ENCODE measurements around the gene NKD2.
"Not testable (repeated sequence)": the region's sequence is repeated elsewhere in the genome, so short reads cannot be mapped to it uniquely, and the experiment has no call there.

Gene NKD2

GRCh38 chr5:995318-995717 lies 13.3 kb upstream of the NKD2 start:
- no peak overlapping the region for H3K4me3 ChIP-seq (ENCODE audit: low read depth, low read length)
- no peaks in the 10 kb centered on the region for H3K4me1 ChIP-seq (ENCODE audit: control insufficient read depth, insufficient read depth, low read length)
- H3K36me3 ChIP-seq (ENCODE audit: control insufficient read depth, insufficient read depth, low read length), result no peaks in the 10 kb centered on the region
- no peak overlapping the region for H3K9ac ChIP-seq (ENCODE audit: low read depth, low read length)
- no peaks in the 10 kb centered on the region for H3K9me3 ChIP-seq (ENCODE audit: control insufficient read depth, insufficient read depth, low read length)
- no peaks in the 10 kb centered on the region for H3K27me3 ChIP-seq (ENCODE audit: control insufficient read depth, insufficient read depth, low read length)

GRCh38 chr5:997001-997474 lies 11.6 kb upstream of the NKD2 start:
- H3K9ac ChIP-seq (ENCODE audit: low read depth, low read length), result no peak overlapping the region
- no peaks in the 10 kb centered on the region for H3K4me1 ChIP-seq (ENCODE audit: control insufficient read depth, insufficient read depth, low read length)
- H3K4me3 ChIP-seq (ENCODE audit: low read depth, low read length), result no peak overlapping the region

GRCh38 chr5:997711-998110 lies 10.9 kb upstream of the NKD2 start:
- Histone ChIP-seq H3K4me3 (ENCODE audit: low read depth, low read length) (no peak overlapping the region), H3K27me3 (ENCODE audit: control insufficient read depth, insufficient read depth, low read length) (no peaks in the 10 kb centered on the region), H3K9ac (ENCODE audit: low read depth, low read length) (no peak overlapping the region), H3K36me3 (ENCODE audit: control insufficient read depth, insufficient read depth, low read length) (no peaks in the 10 kb centered on the region), H3K4me1 (ENCODE audit: control insufficient read depth, insufficient read depth, low read length) (no peaks in the 10 kb centered on the region), H3K9me3 (ENCODE audit: control insufficient read depth, insufficient read depth, low read length) (no peaks in the 10 kb centered on the region)

More at GRCh38 chr5:997001-997474, 11.6 kb upstream of the NKD2 start:
- Histone ChIP-seq H3K9me3 (ENCODE audit: control insufficient read depth, insufficient read depth, low read length) (no peaks in the 10 kb centered on the region), H3K36me3 (ENCODE audit: control insufficient read depth, insufficient read depth, low read length) (no peaks in the 10 kb centered on the region), H3K27me3 (ENCODE audit: control insufficient read depth, insufficient read depth, low read length) (no peaks in the 10 kb centered on the region)

GRCh38 chr5:998246-999031 lies 10.2 kb upstream of the NKD2 start:
- no peak overlapping the region for H3K4me3 ChIP-seq (ENCODE audit: low read depth, low read length)
- no peak overlapping the region for H3K9ac ChIP-seq (ENCODE audit: low read depth, low read length)
- no peaks in the 10 kb centered on the region for H3K9me3 ChIP-seq (ENCODE audit: control insufficient read depth, insufficient read depth, low read length)
- H3K36me3 ChIP-seq (ENCODE audit: control insufficient read depth, insufficient read depth, low read length), result no peaks in the 10 kb centered on the region
- H3K4me1 ChIP-seq (ENCODE audit: control insufficient read depth, insufficient read depth, low read length), result no peaks in the 10 kb centered on the region
- peaks cover 7% of the 10 kb centered on the region for H3K27me3 ChIP-seq (ENCODE audit: control insufficient read depth, insufficient read depth, low read length)

DNA sequence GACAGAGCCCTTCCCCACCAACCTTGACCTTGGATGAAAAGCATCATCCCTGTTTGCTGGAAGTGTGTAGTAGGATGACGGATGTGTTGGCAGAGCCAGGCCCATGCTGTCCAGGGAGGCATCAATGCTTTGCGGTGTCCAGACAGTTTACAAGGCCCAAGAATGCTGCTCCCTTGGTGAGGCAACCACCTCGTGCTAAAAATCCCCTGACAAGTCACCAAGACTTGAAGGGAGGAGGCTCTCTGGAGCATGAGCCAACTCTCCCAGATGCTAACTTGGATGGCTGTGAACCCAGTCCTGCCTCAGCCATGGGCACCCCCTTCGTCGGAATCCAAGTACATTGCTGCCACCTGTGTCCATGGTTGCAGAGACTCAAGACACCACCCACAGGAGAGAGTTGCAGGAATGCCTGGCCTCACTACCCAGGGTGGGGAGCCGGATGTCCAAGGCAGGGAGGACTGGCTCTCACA lies 9.5 kb upstream of the NKD2 start:
- H3K36me3 ChIP-seq (ENCODE audit: control insufficient read depth, insufficient read depth, low read length), result no peaks in the 10 kb centered on the region

DNA sequence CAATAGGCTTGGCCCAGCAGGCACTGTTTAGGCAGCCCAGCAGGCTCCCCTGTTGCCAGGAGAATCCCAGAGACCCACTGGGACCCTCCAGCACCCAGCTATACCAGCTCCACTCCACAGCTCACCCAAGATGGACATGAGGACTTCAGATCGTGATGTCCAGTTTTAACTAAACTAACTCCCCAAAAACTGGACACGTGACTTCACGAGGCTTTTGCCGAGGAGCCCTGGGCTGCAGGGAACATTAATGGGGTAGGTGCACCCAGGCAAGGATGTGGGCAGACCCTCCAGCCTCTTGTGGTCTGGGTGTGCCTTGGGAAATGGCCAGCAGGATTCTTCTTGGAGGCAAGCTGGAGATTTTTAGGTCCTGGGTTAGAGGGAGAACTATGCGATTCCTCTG lies 8.9 kb upstream of the NKD2 start:
- Histone ChIP-seq H3K4me3 (ENCODE audit: low read depth, low read length) (no peak overlapping the region), H3K27me3 (ENCODE audit: control insufficient read depth, insufficient read depth, low read length) (peaks cover 11% of the 10 kb centered on the region), H3K4me1 (ENCODE audit: control insufficient read depth, insufficient read depth, low read length) (no peaks in the 10 kb centered on the region)

More for the DNA sequence above, 9.5 kb upstream of the NKD2 start:
- peaks cover 11% of the 10 kb centered on the region for H3K27me3 ChIP-seq (ENCODE audit: control insufficient read depth, insufficient read depth, low read length)
- H3K9ac ChIP-seq (ENCODE audit: low read depth, low read length), result no peak overlapping the region
- no peaks in the 10 kb centered on the region for H3K9me3 ChIP-seq (ENCODE audit: control insufficient read depth, insufficient read depth, low read length)
- no peaks in the 10 kb centered on the region for H3K4me1 ChIP-seq (ENCODE audit: control insufficient read depth, insufficient read depth, low read length)
- H3K4me3 ChIP-seq (ENCODE audit: low read depth, low read length), result no peak overlapping the region

GRCh38 chr5:1000329-1000728 lies 8.3 kb upstream of the NKD2 start:
- Histone ChIP-seq H3K9me3 (ENCODE audit: control insufficient read depth, insufficient read depth, low read length) (no peaks in the 10 kb centered on the region), H3K36me3 (ENCODE audit: control insufficient read depth, insufficient read depth, low read length) (no peaks in the 10 kb centered on the region), H3K9ac (ENCODE audit: low read depth, low read length) (no peak overlapping the region), H3K4me3 (ENCODE audit: low read depth, low read length) (no peak overlapping the region), H3K27me3 (ENCODE audit: control insufficient read depth, insufficient read depth, low read length) (peaks cover 16% of the 10 kb centered on the region), H3K4me1 (ENCODE audit: control insufficient read depth, insufficient read depth, low read length) (no peaks in the 10 kb centered on the region)

More for the DNA sequence above, 8.9 kb upstream of the NKD2 start:
- no peaks in the 10 kb centered on the region for H3K9me3 ChIP-seq (ENCODE audit: control insufficient read depth, insufficient read depth, low read length)
- no peaks in the 10 kb centered on the region for H3K36me3 ChIP-seq (ENCODE audit: control insufficient read depth, insufficient read depth, low read length)
- H3K9ac ChIP-seq (ENCODE audit: low read depth, low read length), result no peak overlapping the region

GRCh38 chr5:1000831-1001230 lies 7.8 kb upstream of the NKD2 start:
- not testable (repeated sequence) for H3K9me3 ChIP-seq (ENCODE audit: control insufficient read depth, insufficient read depth, low read length); H3K4me1 ChIP-seq (ENCODE audit: control insufficient read depth, insufficient read depth, low read length); H3K9ac ChIP-seq (ENCODE audit: low read depth, low read length); H3K4me3 ChIP-seq (ENCODE audit: low read depth, low read length); H3K36me3 ChIP-seq (ENCODE audit: control insufficient read depth, insufficient read depth, low read length)
- peaks cover 21% of the 10 kb centered on the region for H3K27me3 ChIP-seq (ENCODE audit: control insufficient read depth, insufficient read depth, low read length)

DNA sequence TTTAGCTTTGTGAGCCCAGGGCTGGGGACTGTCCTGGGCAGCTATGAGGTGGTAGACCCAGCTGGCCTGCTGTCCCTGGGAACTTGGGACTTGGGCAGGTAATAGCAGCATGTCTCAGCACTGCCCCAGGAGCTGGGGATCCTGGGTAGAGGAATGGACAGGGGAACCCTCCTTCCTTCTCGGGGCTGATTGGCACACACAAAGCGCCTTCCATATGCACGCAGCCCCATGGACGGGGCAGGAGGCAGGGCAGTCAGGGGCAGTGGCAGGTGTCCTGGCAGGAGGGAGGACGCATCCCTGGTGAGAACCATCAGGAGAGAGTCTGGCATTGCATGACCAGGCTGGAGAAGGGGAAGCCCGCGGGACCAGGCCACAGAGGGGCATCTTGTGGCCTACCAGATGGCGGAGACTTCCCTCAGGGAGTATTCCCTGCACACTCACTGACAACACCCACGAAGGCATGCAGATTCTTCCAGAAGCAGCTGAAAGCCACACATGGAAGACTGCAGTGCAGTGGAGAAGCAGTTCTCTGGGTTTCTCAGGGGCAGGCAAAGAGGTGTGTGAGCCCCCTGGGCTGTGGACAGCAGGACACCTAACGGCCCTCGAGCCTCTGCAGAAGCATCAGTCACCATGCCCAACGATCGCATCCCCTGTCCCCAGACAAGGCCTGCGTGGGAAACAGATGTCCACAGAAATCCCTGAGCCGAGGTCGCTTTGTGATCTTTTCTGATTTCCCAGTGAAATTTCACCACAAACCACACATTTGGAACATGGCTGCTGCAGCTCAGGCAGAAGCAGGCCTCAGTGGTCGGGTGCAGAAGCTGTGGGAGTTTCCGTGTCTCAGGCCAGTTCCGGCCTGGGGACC lies 7.0 kb upstream of the NKD2 start:
- Histone ChIP-seq H3K4me1 (ENCODE audit: control insufficient read depth, insufficient read depth, low read length) (no peaks in the 10 kb centered on the region), H3K36me3 (ENCODE audit: control insufficient read depth, insufficient read depth, low read length) (no peaks in the 10 kb centered on the region)

DNA sequence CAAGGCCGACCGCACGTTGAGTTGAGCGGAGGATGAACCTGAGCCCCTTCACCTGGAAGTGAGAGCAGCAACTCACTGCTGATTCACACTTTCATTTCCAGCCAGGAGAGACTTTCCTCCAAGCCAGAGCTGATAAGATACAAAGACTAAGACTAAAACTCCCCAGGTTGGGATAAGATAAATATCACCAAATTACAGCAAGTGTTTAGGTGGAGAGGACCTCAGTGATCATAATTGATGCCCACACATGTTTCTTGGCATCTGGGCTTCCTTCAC lies 6.4 kb upstream of the NKD2 start:
- H3K36me3 ChIP-seq (ENCODE audit: control insufficient read depth, insufficient read depth, low read length), result no peaks in the 10 kb centered on the region
- H3K4me1 ChIP-seq (ENCODE audit: control insufficient read depth, insufficient read depth, low read length), result no peaks in the 10 kb centered on the region

More for the DNA sequence above, 7.0 kb upstream of the NKD2 start:
- Histone ChIP-seq H3K9me3 (ENCODE audit: control insufficient read depth, insufficient read depth, low read length) (no peaks in the 10 kb centered on the region), H3K27me3 (ENCODE audit: control insufficient read depth, insufficient read depth, low read length) (peaks cover 29% of the 10 kb centered on the region), H3K9ac (ENCODE audit: low read depth, low read length) (no peak overlapping the region), H3K4me3 (ENCODE audit: low read depth, low read length) (no peak overlapping the region)

GRCh38 chr5:1002836-1003235 lies 5.8 kb upstream of the NKD2 start:
- Histone ChIP-seq H3K9ac (ENCODE audit: low read depth, low read length) (no peak overlapping the region), H3K4me1 (ENCODE audit: control insufficient read depth, insufficient read depth, low read length) (no peaks in the 10 kb centered on the region), H3K4me3 (ENCODE audit: low read depth, low read length) (no peak overlapping the region), H3K27me3 (ENCODE audit: control insufficient read depth, insufficient read depth, low read length) (peaks cover 39% of the 10 kb centered on the region), H3K9me3 (ENCODE audit: control insufficient read depth, insufficient read depth, low read length) (no peaks in the 10 kb centered on the region), H3K36me3 (ENCODE audit: control insufficient read depth, insufficient read depth, low read length) (no peaks in the 10 kb centered on the region)

More for the DNA sequence above, 6.4 kb upstream of the NKD2 start:
- Histone ChIP-seq H3K4me3 (ENCODE audit: low read depth, low read length) (no peak overlapping the region), H3K9ac (ENCODE audit: low read depth, low read length) (no peak overlapping the region), H3K9me3 (ENCODE audit: control insufficient read depth, insufficient read depth, low read length) (no peaks in the 10 kb centered on the region), H3K27me3 (ENCODE audit: control insufficient read depth, insufficient read depth, low read length) (peaks cover 34% of the 10 kb centered on the region)
